AG04449 (cell line): ENCODE data around the gene NOS1AP.

Experiments
- CTCF ChIA-PET: fragments of 350-600 bp; formaldehyde crosslinking; extraction: SDS; loops from one replicate; lab custom pipeline; 2021; ENCODE audit warnings: antibody characterized with exemption; lab: Yijun Ruan, JAX
- POLR2A ChIA-PET: fragments of 400-600, 350-600 bp; formaldehyde crosslinking; extraction: SDS; loops from one replicate; lab custom pipeline; 2020; ENCODE audit warnings: antibody characterized with exemption, inconsistent platforms; lab: Yijun Ruan, JAX
- DNase-seq: peaks from one replicate; pipeline ENCODE4 v3.0.0-alpha.2; 2010; ENCODE audit warnings: low read depth, low spot score
- H3K4me3 ChIP-seq: 2 replicates; pipeline ENCODE4 v1.5.1; 2011; ENCODE audit warnings: low read depth, mild to moderate bottlenecking, control low read depth, low read length
- TF ChIP-seq, protein P1 (sequence below): IDR thresholded peaks from one replicate; pipeline ENCODE4 v1.5.1; 2011; ENCODE audit warnings: mild to moderate bottlenecking, moderate library complexity, low read length, control low read depth, inconsistent platforms; ENCODE audit not compliant: insufficient read depth; ENCODE audit errors: missing control alignments

Gene NOS1AP

GRCh38 chr1:162189345-162189744, 119.9 kb downstream of the NOS1AP start:
- ChIA-PET POLR2A (no interaction called here), CTCF (no interaction called here)
- TF ChIP-seq, protein P1, sequence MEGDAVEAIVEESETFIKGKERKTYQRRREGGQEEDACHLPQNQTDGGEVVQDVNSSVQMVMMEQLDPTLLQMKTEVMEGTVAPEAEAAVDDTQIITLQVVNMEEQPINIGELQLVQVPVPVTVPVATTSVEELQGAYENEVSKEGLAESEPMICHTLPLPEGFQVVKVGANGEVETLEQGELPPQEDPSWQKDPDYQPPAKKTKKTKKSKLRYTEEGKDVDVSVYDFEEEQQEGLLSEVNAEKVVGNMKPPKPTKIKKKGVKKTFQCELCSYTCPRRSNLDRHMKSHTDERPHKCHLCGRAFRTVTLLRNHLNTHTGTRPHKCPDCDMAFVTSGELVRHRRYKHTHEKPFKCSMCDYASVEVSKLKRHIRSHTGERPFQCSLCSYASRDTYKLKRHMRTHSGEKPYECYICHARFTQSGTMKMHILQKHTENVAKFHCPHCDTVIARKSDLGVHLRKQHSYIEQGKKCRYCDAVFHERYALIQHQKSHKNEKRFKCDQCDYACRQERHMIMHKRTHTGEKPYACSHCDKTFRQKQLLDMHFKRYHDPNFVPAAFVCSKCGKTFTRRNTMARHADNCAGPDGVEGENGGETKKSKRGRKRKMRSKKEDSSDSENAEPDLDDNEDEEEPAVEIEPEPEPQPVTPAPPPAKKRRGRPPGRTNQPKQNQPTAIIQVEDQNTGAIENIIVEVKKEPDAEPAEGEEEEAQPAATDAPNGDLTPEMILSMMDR, result no peak
- no peak overlapping the region for H3K4me3 ChIP-seq
- no peak for DNase-seq

DNA sequence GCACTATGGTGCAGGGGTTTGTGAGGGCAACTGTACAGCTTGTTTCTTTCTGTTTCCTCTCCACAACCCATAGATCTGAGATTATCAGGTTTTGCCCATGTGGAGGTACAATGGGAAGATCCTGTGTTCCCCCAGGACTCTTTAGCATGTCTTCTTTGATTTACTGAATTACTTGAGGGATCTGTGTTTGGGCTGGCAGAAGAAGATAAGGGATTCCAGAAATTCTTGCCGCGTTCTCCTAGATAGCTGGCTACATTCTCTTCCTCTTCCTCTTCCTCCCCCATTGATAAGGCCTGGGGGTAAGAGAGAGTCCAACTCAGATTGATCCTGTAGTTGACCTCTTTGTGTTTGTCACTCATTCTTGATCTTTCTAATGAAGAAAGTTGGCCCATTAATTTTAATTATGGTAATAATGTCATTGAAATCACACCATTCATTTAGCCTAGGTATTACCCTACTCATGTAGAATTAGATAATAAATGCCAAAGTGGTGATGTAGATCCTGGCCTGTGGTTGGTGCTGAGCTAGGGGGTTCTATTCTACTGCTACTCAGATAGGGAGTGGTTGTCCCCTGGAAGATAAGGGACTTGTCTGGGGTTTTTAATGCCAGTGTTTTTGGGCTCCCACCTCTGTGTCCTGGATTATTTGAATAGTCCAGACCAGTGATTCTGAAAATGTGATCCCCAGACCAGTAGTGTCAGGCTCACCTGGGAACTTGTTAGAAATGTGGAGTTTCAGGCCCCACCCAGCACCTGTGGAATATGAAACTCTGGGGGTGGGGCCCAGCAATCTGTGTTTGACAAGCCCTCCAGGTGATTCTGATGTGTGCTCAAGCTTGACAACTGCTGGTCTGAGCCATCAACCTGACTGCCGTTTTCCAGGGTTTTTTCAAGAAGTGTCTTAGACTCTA, 122.2 kb downstream of the NOS1AP start:
- ChIA-PET POLR2A (no interaction called here), CTCF (no interaction called here)
- DNase-seq, result no peak
- H3K4me3 ChIP-seq, result no peak overlapping the region
- TF ChIP-seq, protein P1, result no peak

DNA sequence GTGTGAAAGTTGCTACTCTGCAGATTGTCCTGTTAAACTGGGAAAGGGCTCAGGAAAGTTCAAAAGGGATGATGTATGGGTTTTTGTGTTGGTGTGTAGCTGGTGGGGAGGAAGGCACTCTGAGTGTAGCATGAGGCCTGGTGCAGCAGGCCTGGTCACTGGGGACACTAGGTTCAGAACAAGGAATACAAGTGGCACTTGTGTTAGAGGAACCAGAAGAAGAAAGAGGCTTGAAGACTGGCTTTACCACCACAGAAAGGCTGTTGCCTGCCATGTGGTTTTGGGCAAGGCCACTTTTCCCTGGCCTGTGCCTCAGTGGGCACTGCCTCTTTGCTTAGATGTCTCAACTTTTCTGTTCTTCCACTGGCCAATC, 122.8 kb downstream of the NOS1AP start:
- ChIA-PET CTCF (no interaction called here), POLR2A (no interaction called here)
- TF ChIP-seq, protein P1, result no peak

DNA sequence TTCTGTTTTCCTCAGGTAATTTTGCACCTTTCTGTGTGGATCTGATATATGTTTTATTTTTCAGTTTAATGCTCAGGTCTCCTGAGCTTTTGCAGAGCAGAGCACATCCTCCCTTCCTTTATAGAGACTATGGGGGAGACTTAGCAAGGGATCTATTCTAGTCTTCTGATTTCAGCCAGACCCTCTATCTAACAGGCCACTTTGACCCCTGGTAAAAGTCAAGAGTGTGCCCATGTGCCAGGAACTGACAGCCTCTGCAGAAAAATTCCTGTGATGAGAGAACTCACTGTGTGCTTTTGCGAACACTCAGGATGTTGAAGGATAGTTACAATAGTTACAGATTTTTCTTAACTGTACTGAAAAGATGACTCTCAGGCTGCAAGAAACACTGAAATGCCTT, 123.3 kb downstream of the NOS1AP start:
- TF ChIP-seq, protein P1, result no peak
- ChIA-PET CTCF (no interaction called here), POLR2A (no interaction called here)
- H3K4me3 ChIP-seq, result no peak overlapping the region
- no peak for DNase-seq

More for the DNA sequence above, 122.8 kb downstream of the NOS1AP start:
- no peak for DNase-seq
- no peak overlapping the region for H3K4me3 ChIP-seq

DNA sequence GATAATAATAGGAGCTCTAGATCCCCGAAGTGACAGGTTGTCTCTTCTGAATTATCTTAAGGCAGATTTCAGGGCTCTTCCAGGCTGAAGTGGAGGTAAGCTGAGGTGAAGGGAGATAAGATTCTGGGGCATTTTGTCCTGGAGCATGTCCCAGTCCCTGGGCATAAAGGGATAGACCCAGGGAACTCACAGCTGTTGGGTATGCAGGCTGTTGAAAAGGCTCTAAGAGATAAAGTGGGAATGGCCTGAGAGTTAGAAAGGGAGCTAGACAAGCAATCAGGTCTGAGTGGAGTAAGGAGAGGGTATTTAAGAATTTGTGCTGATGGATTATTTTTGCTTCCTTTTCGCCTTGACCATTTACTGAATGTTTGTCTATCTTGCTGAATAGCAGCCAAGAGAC, 123.7 kb downstream of the NOS1AP start:
- no peak for DNase-seq
- TF ChIP-seq, protein P1, result no peak
- H3K4me3 ChIP-seq, result no peak overlapping the region
- POLR2A ChIA-PET, result no interaction called here
- CTCF ChIA-PET, result no interaction called here

GRCh38 chr1:162193815-162194214, 124.3 kb downstream of the NOS1AP start:
- ChIA-PET POLR2A (no interaction called here), CTCF (no interaction called here)
- H3K4me3 ChIP-seq, result no peak overlapping the region
- TF ChIP-seq, protein P1, result no peak
- no peak for DNase-seq
